Smooth muscle cell (in vitro differentiated cells): ENCODE results near the gene SOX8. TPM values are rescaled to one million over a fixed set of nuclear protein-coding genes. Genes with fewer than 3 reads are reported as not detected.

ENCODE experiments used
- DNase-seq: peaks from one replicate; lab custom pipeline; 2025; ENCODE audit not compliant: unreplicated experiment; lab: John Stamatoyannopoulos, UW
- H2AFZ ChIP-seq: fragments of 200-600 bp; sonication (generic); 2 replicates; pipeline ENCODE4 v1.6.0; 2016; ENCODE audit warnings: antibody characterized with exemption, low read depth, mild to moderate bottlenecking
- H3F3A ChIP-seq: fragments of 200-600 bp; sonication (generic); 2 replicates; pipeline ENCODE4 v1.6.0; 2017; ENCODE audit warnings: antibody characterized with exemption, low read depth
- H3K27ac ChIP-seq: fragments of 200-600 bp; sonication (generic); 2 replicates; pipeline ENCODE4 v1.5.1; 2016; ENCODE audit warnings: low read depth, mild to moderate bottlenecking
- H3K27me3 ChIP-seq: fragments of 200-600 bp; sonication (generic); 2 replicates; pipeline ENCODE4 v1.6.1; 2016; ENCODE audit warnings: low read depth, mild to moderate bottlenecking
- H3K36me3 ChIP-seq: fragments of 200-600 bp; sonication (generic); 2 replicates; pipeline ENCODE4 v1.5.1; 2016; ENCODE audit warnings: low read depth
- H3K4me1 ChIP-seq: fragments of 200-600 bp; sonication (generic); 2 replicates; pipeline ENCODE4 v1.5.1; 2016; ENCODE audit warnings: low read depth
- H3K4me2 ChIP-seq: fragments of 200-600 bp; sonication (generic); 2 replicates; pipeline ENCODE4 v1.6.0; 2016; ENCODE audit warnings: mild to moderate bottlenecking
- H3K4me3 ChIP-seq: fragments of 200-600 bp; sonication (generic); 2 replicates; pipeline ENCODE4 v1.5.1; 2016; ENCODE audit warnings: mild to moderate bottlenecking
- H3K79me2 ChIP-seq: fragments of 200-600 bp; sonication (generic); 2 replicates; pipeline ENCODE4 v1.6.0; 2016; ENCODE audit warnings: low read depth, mild to moderate bottlenecking
- H3K9ac ChIP-seq: fragments of 200-600 bp; sonication (generic); 2 replicates; pipeline ENCODE4 v1.6.0; 2016; ENCODE audit warnings: low read depth
- H3K9me3 ChIP-seq: fragments of 200-600 bp; sonication (generic); replicated peaks from 2 replicates; pipeline ENCODE4 v1.5.1; 2016; ENCODE audit warnings: low read depth
- H4K20me1 ChIP-seq: fragments of 200-600 bp; sonication (generic); 2 replicates; pipeline ENCODE4 v1.6.0; 2016; ENCODE audit warnings: low read depth
- WGBS: methylation state at CpG from one replicate; pipeline ENCODE4 v1.1.7; 2016; ENCODE audit warnings: low lambda C conversion rate; 5-methylcytosine and 5-hydroxymethylcytosine counted together
- polyA plus RNA-seq: library from polyadenylated mRNA; unstranded; fragments of >200 nt; fragmentation: Nextera tagmentation; extraction: Ambion mirVana; gene quantifications from 2 replicates; pipeline ENCODE4 v1.2.1, GENCODE V29; 2016
- total RNA-seq: library from RNA; depleted of rRNA; stranded (reverse); fragments of >200 nt; gene quantifications from 2 replicates; pipeline ENCODE4 v1.2.3, GENCODE V29; 2014
- TF ChIP-seq, protein P1 (sequence below): fragments of 200-600 bp; sonication (generic); IDR thresholded peaks from 2 replicates; pipeline ENCODE4 v1.5.1; 2017; ENCODE audit warnings: borderline replicate concordance, mild to moderate bottlenecking, antibody characterized with exemption; ENCODE audit not compliant: insufficient read depth, poor library complexity, severe bottlenecking

The SOX8 gene
- total and polyA plus RNA-seq, 2 experiments from 2014 or later: 1.8 to 3.5 TPM

DNA sequence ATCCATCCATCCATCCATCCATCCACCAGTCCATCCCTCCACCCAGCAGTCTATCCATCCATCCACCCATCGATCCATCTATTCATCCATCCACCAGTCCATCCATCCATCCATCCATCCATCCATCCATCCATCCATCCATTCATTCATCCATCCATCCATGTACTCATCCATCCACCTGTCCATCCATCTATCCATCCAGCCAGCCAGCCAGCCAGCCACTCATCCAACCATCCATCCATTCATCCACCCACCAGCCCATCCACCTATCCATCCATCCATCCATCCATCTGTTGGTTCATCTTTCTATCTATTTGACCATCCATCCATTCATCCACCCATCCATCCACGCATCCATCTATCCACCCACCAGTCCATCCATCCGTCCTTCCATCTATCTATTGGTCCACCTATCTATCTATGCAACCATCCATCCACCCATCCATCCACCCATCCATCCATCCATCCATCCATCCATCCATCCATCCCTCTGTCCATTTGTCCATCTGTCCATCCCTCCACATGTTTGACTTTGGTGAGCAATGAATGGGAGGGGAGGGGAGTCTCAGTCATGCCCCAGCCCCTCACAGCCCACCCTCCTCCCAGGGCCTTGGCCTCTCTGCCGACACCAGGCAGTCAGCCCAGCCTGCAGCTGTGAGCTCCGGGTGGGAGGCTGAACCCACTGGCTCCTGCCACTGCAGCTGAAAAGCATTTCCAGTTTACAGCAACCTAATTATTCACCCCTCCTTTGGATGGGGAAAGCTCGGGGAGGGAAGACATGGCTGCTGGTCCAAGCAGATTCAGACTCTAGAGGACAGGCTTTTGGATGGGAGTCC, 52.9 kb downstream of the SOX8 start:
- TF ChIP-seq, protein P1, sequence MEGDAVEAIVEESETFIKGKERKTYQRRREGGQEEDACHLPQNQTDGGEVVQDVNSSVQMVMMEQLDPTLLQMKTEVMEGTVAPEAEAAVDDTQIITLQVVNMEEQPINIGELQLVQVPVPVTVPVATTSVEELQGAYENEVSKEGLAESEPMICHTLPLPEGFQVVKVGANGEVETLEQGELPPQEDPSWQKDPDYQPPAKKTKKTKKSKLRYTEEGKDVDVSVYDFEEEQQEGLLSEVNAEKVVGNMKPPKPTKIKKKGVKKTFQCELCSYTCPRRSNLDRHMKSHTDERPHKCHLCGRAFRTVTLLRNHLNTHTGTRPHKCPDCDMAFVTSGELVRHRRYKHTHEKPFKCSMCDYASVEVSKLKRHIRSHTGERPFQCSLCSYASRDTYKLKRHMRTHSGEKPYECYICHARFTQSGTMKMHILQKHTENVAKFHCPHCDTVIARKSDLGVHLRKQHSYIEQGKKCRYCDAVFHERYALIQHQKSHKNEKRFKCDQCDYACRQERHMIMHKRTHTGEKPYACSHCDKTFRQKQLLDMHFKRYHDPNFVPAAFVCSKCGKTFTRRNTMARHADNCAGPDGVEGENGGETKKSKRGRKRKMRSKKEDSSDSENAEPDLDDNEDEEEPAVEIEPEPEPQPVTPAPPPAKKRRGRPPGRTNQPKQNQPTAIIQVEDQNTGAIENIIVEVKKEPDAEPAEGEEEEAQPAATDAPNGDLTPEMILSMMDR: no peak
- H3K27ac ChIP-seq: no peak overlapping the region
- peaks cover 16% of the 10 kb centered on the region for H3K4me1 ChIP-seq
- H3F3A ChIP-seq: no peaks in the 10 kb centered on the region
- no peaks in the 10 kb centered on the region for H4K20me1 ChIP-seq
- no peak overlapping the region for H3K4me3 ChIP-seq
- no peak overlapping the region for H3K4me2 ChIP-seq
- no peak for DNase-seq
- no peaks in the 10 kb centered on the region for H3K27me3 ChIP-seq
- 90% methylated on average over 6 of the region's 6 CpGs for whole genome bisulfite sequencing
- no peak overlapping the region for H2AFZ ChIP-seq
- no peak overlapping the region for H3K9ac ChIP-seq
- H3K79me2 ChIP-seq: no peaks in the 10 kb centered on the region
- no peaks in the 10 kb centered on the region for H3K9me3 ChIP-seq
- no peaks in the 10 kb centered on the region for H3K36me3 ChIP-seq

DNA sequence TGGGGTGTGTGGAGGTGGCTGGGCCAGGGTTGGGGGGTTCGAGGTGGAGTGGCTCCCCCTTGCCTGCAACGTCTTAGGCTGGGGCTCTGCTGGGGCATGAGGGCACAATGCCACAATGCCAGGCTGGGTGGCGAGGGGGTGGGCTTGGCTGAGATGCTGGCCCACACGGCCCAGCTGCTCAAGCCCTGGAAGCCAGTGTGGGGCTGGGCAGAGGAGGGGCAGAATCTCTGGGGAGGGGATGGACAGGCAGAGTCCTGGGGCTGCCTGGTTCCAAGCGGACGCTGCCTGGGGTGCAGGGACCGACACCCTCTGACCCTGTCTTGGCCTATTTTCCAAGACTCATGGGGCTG, 53.5 kb downstream of the SOX8 start:
- H3K4me1 ChIP-seq: peaks cover 16% of the 10 kb centered on the region
- no peak for DNase-seq
- H3K36me3 ChIP-seq: no peaks in the 10 kb centered on the region
- 91% methylated on average over 7 of the region's 7 CpGs for WGBS
- H4K20me1 ChIP-seq: no peaks in the 10 kb centered on the region
- H3K27ac ChIP-seq: no peak overlapping the region
- H3K4me3 ChIP-seq: no peak overlapping the region
- no peaks in the 10 kb centered on the region for H3K79me2 ChIP-seq
- H2AFZ ChIP-seq: no peak overlapping the region
- TF ChIP-seq, protein P1: no peak
- no peaks in the 10 kb centered on the region for H3K9me3 ChIP-seq
- H3F3A ChIP-seq: no peaks in the 10 kb centered on the region
- H3K9ac ChIP-seq: no peak overlapping the region
- no peak overlapping the region for H3K4me2 ChIP-seq
- no peaks in the 10 kb centered on the region for H3K27me3 ChIP-seq

DNA sequence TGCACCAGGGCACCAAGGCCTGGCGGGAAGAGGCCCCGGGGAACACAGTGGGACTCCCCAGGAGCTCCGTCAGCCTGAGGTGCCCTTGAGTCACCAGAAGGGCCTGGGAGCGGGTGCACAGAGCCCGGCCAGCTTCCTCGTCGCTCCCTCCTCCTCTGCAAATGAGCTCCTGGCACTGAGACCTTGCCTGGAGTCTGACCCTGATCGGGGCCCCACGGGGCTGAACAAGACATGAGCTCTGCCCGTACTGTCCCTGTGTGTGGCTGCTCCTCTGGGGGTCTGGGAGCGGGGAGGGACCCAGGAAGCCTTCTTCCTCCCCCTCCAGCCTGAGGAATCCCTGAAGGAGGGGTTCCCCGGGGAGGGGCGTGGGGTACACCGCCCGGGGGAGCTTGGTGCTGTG, 54.6 kb downstream of the SOX8 start:
- 37% methylated on average over 11 of the region's 15 CpGs for WGBS
- no peaks in the 10 kb centered on the region for H3K27me3 ChIP-seq
- H3K9me3 ChIP-seq: no peaks in the 10 kb centered on the region
- H3K36me3 ChIP-seq: no peaks in the 10 kb centered on the region
- no peak overlapping the region for H3K27ac ChIP-seq
- peak overlapping the region; percentile 82 for H3K4me2 ChIP-seq
- H3K9ac ChIP-seq: no peak overlapping the region
- no peak overlapping the region for H2AFZ ChIP-seq
- H3K79me2 ChIP-seq: no peaks in the 10 kb centered on the region
- peaks cover 16% of the 10 kb centered on the region for H3K4me1 ChIP-seq
- DNase-seq: peak; percentile 42
- TF ChIP-seq, protein P1: no peak
- no peaks in the 10 kb centered on the region for H4K20me1 ChIP-seq
- no peak overlapping the region for H3K4me3 ChIP-seq
- no peaks in the 10 kb centered on the region for H3F3A ChIP-seq

Other genes with a start within 250 kb of the SOX8 start
- gene CIAO3, start 240.8 kb upstream of the SOX8 start, total RNA-seq: 19.7 and 33.5 TPM in 2 replicates
- gene CIAO3, start 240.8 kb upstream of the SOX8 start, polyA plus RNA-seq: 35.6 and 39.6 TPM in 2 replicates
- 0.18 and 3.7 TPM in 2 replicates for gene MSLN, start 221.0 kb upstream of the SOX8 start, total RNA-seq
- gene MSLN, start 221.0 kb upstream of the SOX8 start, polyA plus RNA-seq: 0.26 and 1.2 TPM in 2 replicates
- gene RPUSD1, start 193.4 kb upstream of the SOX8 start, total RNA-seq: 7.8 and 20.8 TPM in 2 replicates
- gene RPUSD1, start 193.4 kb upstream of the SOX8 start, polyA plus RNA-seq: 20.8 and 27.4 TPM in 2 replicates
- 11.4 and 27.2 TPM in 2 replicates for gene CHTF18, start 193.2 kb upstream of the SOX8 start, total RNA-seq
- gene CHTF18, start 193.2 kb upstream of the SOX8 start, polyA plus RNA-seq: 33.2 and 39.8 TPM in 2 replicates
- not detected in 2 replicates for gene GNG13, start 181.0 kb upstream of the SOX8 start, total RNA-seq
- not detected in 2 replicates for gene GNG13, start 181.0 kb upstream of the SOX8 start, polyA plus RNA-seq
- gene LMF1, start 10.8 kb upstream of the SOX8 start, total RNA-seq: 17.1 and 25.3 TPM in 2 replicates
- 29.8 and 33.2 TPM in 2 replicates for gene LMF1, start 10.8 kb upstream of the SOX8 start, polyA plus RNA-seq
- gene SSTR5, start 91.0 kb downstream of the SOX8 start, total RNA-seq: not detected in 2 replicates
- not detected in 2 replicates for gene SSTR5, start 91.0 kb downstream of the SOX8 start, polyA plus RNA-seq
- gene C1QTNF8, start 114.5 kb downstream of the SOX8 start, total RNA-seq: not detected in 2 replicates
- gene C1QTNF8, start 114.5 kb downstream of the SOX8 start, polyA plus RNA-seq: not detected in 2 replicates
- 1.7 TPM in 2 replicates for gene CACNA1H, start 171.3 kb downstream of the SOX8 start, total RNA-seq
- 1.4 and 2.6 TPM in 2 replicates for gene CACNA1H, start 171.3 kb downstream of the SOX8 start, polyA plus RNA-seq
- not detected in 2 replicates for gene TPSG1, start 243.5 kb downstream of the SOX8 start, total RNA-seq
- gene TPSG1, start 243.5 kb downstream of the SOX8 start, polyA plus RNA-seq: not detected in 2 replicates
- not detected in 2 replicates for gene TPSB2, start 248.4 kb downstream of the SOX8 start, total RNA-seq
- not detected in 2 replicates for gene TPSB2, start 248.4 kb downstream of the SOX8 start, polyA plus RNA-seq